GM18520 (cell line): ENCODE measurements around the gene STX1A.
"Not testable (repeated sequence)": the region's sequence is repeated elsewhere in the genome, so short reads cannot be mapped to it uniquely, and the experiment has no call there.

ENCODE experiments used
- ATAC-seq: cut with Tn5 transposase; IDR thresholded peaks from one replicate; pipeline ENCODE4 v1.9.1; 2021; ENCODE audit not compliant: unreplicated experiment

Gene STX1A

GRCh38 chr7:73683788-73684693, 35.4 kb downstream of the STX1A start:
- no peak for ATAC-seq

- ATAC-seq = peak; percentile 79
Observed at GRCh38 chr7:73683056-73683787, 36.2 kb downstream of the STX1A start, which contains the start of the genes BUD23 and DNAJC30. BUD23 (plus strand) TSS chr7:73683597; CDS start chr7:73683626, 29 bp downstream. DNAJC30 (minus strand) TSS chr7:73683453; CDS start chr7:73683423, 30 bp downstream.

GRCh38 chr7:73682745-73683055, 36.8 kb downstream of the STX1A start:
- ATAC-seq = no peak

GRCh38 chr7:73681031-73681430, 38.4 kb downstream of the STX1A start:
- no peak for ATAC-seq

- ATAC-seq = no peak
Observed at GRCh38 chr7:73680501-73680900, 39.0 kb downstream of the STX1A start.

GRCh38 chr7:73679709-73680108, 39.8 kb downstream of the STX1A start:
- no peak for ATAC-seq

- ATAC-seq = no peak
Observed at GRCh38 chr7:73678862-73679261, 40.6 kb downstream of the STX1A start.

GRCh38 chr7:73676062-73676461, 43.4 kb downstream of the STX1A start:
- not testable (repeated sequence) for ATAC-seq

GRCh38 chr7:73674468-73675124, 44.9 kb downstream of the STX1A start:
- no peak for ATAC-seq

- ATAC-seq = no peak
Observed at GRCh38 chr7:73671857-73672445, 47.5 kb downstream of the STX1A start.

GRCh38 chr7:73671322-73671661, 48.2 kb downstream of the STX1A start:
- no peak for ATAC-seq

GRCh38 chr7:73669858-73670385, 49.5 kb downstream of the STX1A start:
- no peak for ATAC-seq

GRCh38 chr7:73669288-73669701, 50.2 kb downstream of the STX1A start:
- ATAC-seq = no peak

- no peak for ATAC-seq
Observed at GRCh38 chr7:73668886-73669230, 50.6 kb downstream of the STX1A start.

GRCh38 chr7:73668103-73668885, 51.2 kb downstream of the STX1A start:
- ATAC-seq = no peak

GRCh38 chr7:73667344-73668102, 51.9 kb downstream of the STX1A start, which contains the start of gene VPS37D:
VPS37D (plus strand) TSS chr7:73667831; CDS start chr7:73667959, 128 bp downstream.
- ATAC-seq = peak; percentile 81

- ATAC-seq = no peak
Observed at GRCh38 chr7:73663033-73663432, 56.4 kb downstream of the STX1A start.

GRCh38 chr7:73660594-73660993, 58.9 kb downstream of the STX1A start:
- ATAC-seq = not testable (repeated sequence)

- ATAC-seq = no peak
Observed at GRCh38 chr7:73659983-73660382, 59.5 kb downstream of the STX1A start.
